ENCODE results near the gene GSTK1. TPM values are rescaled to one million over a fixed set of nuclear protein-coding genes. Genes with fewer than 3 reads are reported as not detected.

Gene GSTK1
- total and polyA plus RNA-seq, 9 donors = 55.0 to 138 (median 81.5) TPM

DNA sequence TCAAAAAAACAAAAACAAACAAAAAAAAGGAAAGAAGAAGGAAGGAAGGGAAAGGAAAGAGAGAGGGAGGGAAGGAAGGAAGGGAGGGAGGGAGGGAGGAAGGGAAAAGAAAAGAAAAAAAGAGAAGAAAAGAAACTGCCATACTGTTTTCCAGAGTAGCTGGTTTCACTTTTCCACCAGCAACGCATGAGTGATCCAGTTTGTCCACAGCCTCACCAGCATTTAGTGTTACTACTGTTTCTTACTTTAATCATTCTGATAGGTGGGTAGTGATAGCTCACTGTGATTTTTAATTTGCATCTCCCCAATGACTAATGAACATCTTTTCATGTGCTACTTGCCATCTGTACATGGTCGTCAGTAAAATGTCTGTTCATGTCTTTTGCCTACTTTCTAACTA lies 9.6 kb downstream of the GSTK1 start:
- Histone ChIP-seq H3K27ac (no peak overlapping the region), H3K36me3 (no peaks in the 10 kb centered on the region), H3K9me3 (no peaks in the 10 kb centered on the region), H3K27me3 (no peaks in the 10 kb centered on the region), H3K4me1 (ENCODE audit: insufficient read depth) (no peaks in the 10 kb centered on the region), H3K4me3 (no peak overlapping the region)
- intact Hi-C loops (cut with DNase I) = no loop called here
- TF ChIP-seq CTCF (IDR thresholded peaks at IDR 0.05) (no peak), EP300 (IDR thresholded peaks at IDR 0.05) (no peak), POLR2A (IDR thresholded peaks at IDR 0.05) (no peak)
- 93 to 97% (median 96%) methylated on average over 2 of the region's 2 CpGs for WGBS, 3 donors
- DNase-seq = no peak

- 20 to 31% (median 23%) methylated on average over 8 of the region's 8 CpGs for WGBS, 3 donors
- H3K36me3 ChIP-seq = no peaks in the 10 kb centered on the region
- H3K27ac ChIP-seq = peak overlapping the region in 1 of 2 donors; percentile 40
- no peaks in the 10 kb centered on the region for H3K9me3 ChIP-seq
- H3K27me3 ChIP-seq = no peaks in the 10 kb centered on the region
- intact Hi-C loops (cut with DNase I) = no loop called here
- H3K4me1 ChIP-seq (ENCODE audit: insufficient read depth) = peaks cover 3% of the 10 kb centered on the region
- DNase-seq = no peak
- TF ChIP-seq POLR2A (IDR thresholded peaks at IDR 0.05) = no peak
- TF ChIP-seq CTCF (IDR thresholded peaks at IDR 0.05) = no peak
- TF ChIP-seq EP300 (IDR thresholded peaks at IDR 0.05) = no peak
- no peak overlapping the region for H3K4me3 ChIP-seq
Measured at GRCh38 chr7:143279186-143280098, 16.2 kb downstream of the GSTK1 start.

- DNase-seq = no peak
- H3K36me3 ChIP-seq = no peaks in the 10 kb centered on the region
- no peak for TF ChIP-seq CTCF (IDR thresholded peaks at IDR 0.05)
- no peak for TF ChIP-seq POLR2A (IDR thresholded peaks at IDR 0.05)
- no peak for TF ChIP-seq EP300 (IDR thresholded peaks at IDR 0.05)
- H3K27me3 ChIP-seq = no peaks in the 10 kb centered on the region
- H3K4me1 ChIP-seq (ENCODE audit: insufficient read depth) = peaks cover 3% of the 10 kb centered on the region
- intact Hi-C loops (cut with DNase I) = no loop called here
- 24 to 47% (median 34%) methylated on average over 1 of the region's 1 CpG for WGBS, 3 donors
- peak overlapping the region in 1 of 2 donors; percentile 40 for H3K27ac ChIP-seq
- no peak overlapping the region for H3K4me3 ChIP-seq
- no peaks in the 10 kb centered on the region for H3K9me3 ChIP-seq
Measured at GRCh38 chr7:143280160-143280559, 16.9 kb downstream of the GSTK1 start.

GRCh38 chr7:143280566-143280965 lies 17.3 kb downstream of the GSTK1 start:
- Histone ChIP-seq H3K27ac (no peak overlapping the region), H3K27me3 (no peaks in the 10 kb centered on the region), H3K36me3 (no peaks in the 10 kb centered on the region), H3K9me3 (no peaks in the 10 kb centered on the region), H3K4me3 (no peak overlapping the region), H3K4me1 (ENCODE audit: insufficient read depth) (peaks cover 3% of the 10 kb centered on the region)
- DNase-seq = no peak
- 91 to 97% (median 93%) methylated on average over 2 of the region's 2 CpGs for WGBS, 3 donors
- intact Hi-C loops (cut with DNase I) = no loop called here
- TF ChIP-seq CTCF (IDR thresholded peaks at IDR 0.05) = no peak
- TF ChIP-seq EP300 (IDR thresholded peaks at IDR 0.05) = no peak
- TF ChIP-seq POLR2A (IDR thresholded peaks at IDR 0.05) = no peak
